Brain microvascular endothelial cell (primary cell): ENCODE data around the gene FARS2.
A peak's percentile ranks its signal among the peaks of the same experiment; 100 is the strongest.

ENCODE experiments used
- DNase-seq: peaks from one replicate; pipeline ENCODE4 v3.0.0-alpha.2; 2020
- H3K27ac ChIP-seq: fragments of 250-450 bp; sonication (Bioruptor Pico); 2 replicates; pipeline ENCODE4 v1.5.1; 2020; ENCODE audit warnings: mild to moderate bottlenecking, moderate library complexity
- H3K27me3 ChIP-seq: fragments of 250-450 bp; sonication (Bioruptor Pico); replicated peaks from 2 replicates; pipeline ENCODE4 v1.5.1; 2020; ENCODE audit warnings: mild to moderate bottlenecking
- H3K36me3 ChIP-seq: fragments of 250-450 bp; sonication (Bioruptor Pico); replicated peaks from 2 replicates; pipeline ENCODE4 v1.5.1; 2020; ENCODE audit warnings: mild to moderate bottlenecking
- H3K4me3 ChIP-seq: 2 replicates; pipeline ENCODE4 v1.5.1; 2011; ENCODE audit warnings: low read depth, mild to moderate bottlenecking, control low read depth, low read length, moderate library complexity
- CTCF ChIP-seq: IDR thresholded peaks from 2 replicates; pipeline ENCODE4 v1.5.1; 2011; ENCODE audit warnings: low read depth, mild to moderate bottlenecking, moderate library complexity, low read length, control low read depth, inconsistent platforms; ENCODE audit errors: missing control alignments
- in situ Hi-C: cut with HindIII; loops from 2 replicates; pipeline ENCODE4 v1.10.0; 2017; ENCODE audit warnings: low sequenced_read_pairs, low pct_ligation_motif_present

The FARS2 gene

DNA sequence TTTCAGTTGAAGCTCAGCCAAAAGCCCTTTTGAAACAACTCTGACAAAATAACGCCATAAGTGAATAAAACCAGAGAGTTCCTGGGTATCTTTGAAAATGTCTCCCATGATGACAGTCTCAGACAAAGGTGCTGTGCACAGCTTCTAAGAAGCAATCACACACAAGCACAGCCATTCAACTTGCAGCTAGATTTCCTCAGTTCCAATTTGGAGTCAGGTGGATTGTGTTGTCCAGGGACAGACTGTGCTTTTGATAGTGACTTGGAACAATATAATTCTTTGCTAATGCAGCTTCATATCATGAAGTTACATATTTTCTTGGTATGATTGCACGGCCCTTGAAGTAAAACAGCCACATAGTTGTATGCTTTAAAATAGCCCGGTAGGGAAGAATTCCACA lies 105.6 kb downstream of the FARS2 start:
- Histone ChIP-seq H3K27ac (no peak overlapping the region), H3K27me3 (no peaks in the 10 kb centered on the region)

DNA sequence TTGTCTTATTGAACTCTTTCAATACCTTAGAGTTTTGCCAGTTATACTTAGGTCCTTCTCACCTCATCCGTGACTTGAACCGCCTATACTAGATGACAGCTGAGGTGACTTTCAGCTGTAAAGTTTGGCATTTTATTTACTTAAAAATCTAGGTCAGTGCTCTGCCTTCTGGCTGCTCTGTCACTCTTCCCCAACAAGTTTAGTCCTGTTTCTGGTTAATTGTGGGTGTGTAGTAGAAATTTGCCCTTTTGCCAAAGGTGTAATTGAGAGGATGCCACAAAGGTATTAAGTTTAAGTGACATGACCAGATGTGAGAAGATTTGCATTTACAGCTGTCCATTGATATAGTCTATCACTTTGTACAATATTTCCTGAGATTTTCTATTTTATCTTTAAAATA lies 106.2 kb downstream of the FARS2 start:
- no peak overlapping the region for H3K27ac ChIP-seq
- H3K36me3 ChIP-seq, result no peaks in the 10 kb centered on the region
- H3K4me3 ChIP-seq, result no peak overlapping the region
- in situ Hi-C loops, result no loop called here
- TF ChIP-seq CTCF, result no peak
- no peak for DNase-seq
- no peaks in the 10 kb centered on the region for H3K27me3 ChIP-seq

More for the DNA sequence above, 105.6 kb downstream of the FARS2 start:
- no peak for TF ChIP-seq CTCF
- no peak overlapping the region for H3K4me3 ChIP-seq
- H3K36me3 ChIP-seq, result no peaks in the 10 kb centered on the region
- no peak for DNase-seq
- in situ Hi-C loops, result no loop called here

GRCh38 chr6:5373430-5373829 lies 112.1 kb downstream of the FARS2 start:
- no peak for DNase-seq
- H3K27me3 ChIP-seq, result no peaks in the 10 kb centered on the region
- H3K4me3 ChIP-seq, result no peak overlapping the region
- TF ChIP-seq CTCF, result no peak
- H3K27ac ChIP-seq, result no peak overlapping the region
- H3K36me3 ChIP-seq, result no peaks in the 10 kb centered on the region
- in situ Hi-C loops, result no loop called here

DNA sequence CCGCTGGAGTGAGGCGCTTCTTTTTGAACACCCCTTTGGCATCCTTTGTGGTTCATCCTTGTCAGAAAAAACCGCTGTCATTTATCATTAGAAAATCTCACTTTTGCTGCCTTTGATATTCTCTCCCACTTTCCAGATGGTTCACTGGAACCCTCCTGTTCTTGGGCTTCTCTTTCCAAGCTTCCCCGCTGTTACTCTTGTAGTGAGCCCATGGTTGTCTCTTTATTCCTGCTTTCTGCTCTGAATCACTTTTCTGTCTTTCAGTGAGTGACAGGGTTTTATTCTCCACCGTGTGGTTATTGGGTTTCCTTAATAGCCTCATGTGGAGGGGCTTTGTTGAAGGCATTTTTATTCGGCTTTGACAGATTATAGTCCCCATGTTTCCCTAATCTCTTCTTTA lies 117.0 kb downstream of the FARS2 start:
- no peak for TF ChIP-seq CTCF
- DNase-seq, result no peak
- in situ Hi-C loops, result no loop called here
- Histone ChIP-seq H3K27me3 (no peaks in the 10 kb centered on the region), H3K4me3 (no peak overlapping the region), H3K27ac (no peak overlapping the region), H3K36me3 (no peaks in the 10 kb centered on the region)

GRCh38 chr6:5379647-5380242 lies 118.4 kb downstream of the FARS2 start:
- DNase-seq, result peak; percentile 3
- peak; percentile 74 for TF ChIP-seq CTCF
- H3K27me3 ChIP-seq, result no peaks in the 10 kb centered on the region
- in situ Hi-C loops, result no loop called here
- no peak overlapping the region for H3K4me3 ChIP-seq
- H3K36me3 ChIP-seq, result no peaks in the 10 kb centered on the region
- no peak overlapping the region for H3K27ac ChIP-seq

- no peak overlapping the region for H3K27ac ChIP-seq
- no peak overlapping the region for H3K4me3 ChIP-seq
- H3K27me3 ChIP-seq, result no peaks in the 10 kb centered on the region
- no peaks in the 10 kb centered on the region for H3K36me3 ChIP-seq
- no peak for TF ChIP-seq CTCF
- DNase-seq, result no peak
- in situ Hi-C loops, result no loop called here
Observed at GRCh38 chr6:5383856-5384255, 122.5 kb downstream of the FARS2 start.
